H9 (cell line): ENCODE results near the gene AZGP1. TPM values are rescaled to one million over a fixed set of nuclear protein-coding genes. Genes with fewer than 3 reads are reported as not detected.
A peak's percentile ranks its signal among the peaks of the same experiment; 100 is the strongest.

Experiments used
- DNase-seq: peaks from one replicate; pipeline ENCODE4 v3.0.0-alpha.2; 2017
- H2AFZ ChIP-seq: one replicate; pipeline ENCODE4 v1.6.1; 2013; ENCODE audit warnings: mild to moderate bottlenecking, low read length, control low read depth, moderate library complexity
- H2AK5ac ChIP-seq: 2 replicates; pipeline ENCODE4 v1.6.1; 2013; ENCODE audit warnings: low read length, control low read depth, mixed read lengths; ENCODE audit not compliant: insufficient read length
- H2BK120ac ChIP-seq: one replicate; pipeline ENCODE4 v1.6.1; 2013; ENCODE audit warnings: low read depth, mild to moderate bottlenecking, low read length, control low read depth, inconsistent platforms; ENCODE audit not compliant: poor library complexity, severe bottlenecking
- H2BK12ac ChIP-seq: 2 replicates; pipeline ENCODE4 v1.6.1; 2013; ENCODE audit warnings: low read length, control low read depth, mixed read lengths, low read depth; ENCODE audit not compliant: insufficient read length
- H2BK15ac ChIP-seq: 2 replicates; pipeline ENCODE4 v1.6.1; 2013; ENCODE audit warnings: low read depth, low read length, control low read depth
- H2BK20ac ChIP-seq: one replicate; pipeline ENCODE4 v1.6.1; 2013; ENCODE audit warnings: low read depth, mild to moderate bottlenecking, low read length, control low read depth, inconsistent platforms; ENCODE audit not compliant: poor library complexity, severe bottlenecking
- H2BK5ac ChIP-seq: 2 replicates; pipeline ENCODE4 v1.6.1; 2013; ENCODE audit warnings: low read length, control low read depth, mixed read lengths; ENCODE audit not compliant: insufficient read length
- H3K14ac ChIP-seq: 2 replicates; pipeline ENCODE4 v1.6.1; 2013; ENCODE audit warnings: low read length, control low read depth; ENCODE audit not compliant: insufficient read depth
- H3K18ac ChIP-seq: 2 replicates; pipeline ENCODE4 v1.6.1; 2013; ENCODE audit warnings: low read depth, mild to moderate bottlenecking, mixed read lengths, low read length, control low read depth; ENCODE audit not compliant: insufficient read length
- H3K23ac ChIP-seq: 2 replicates; pipeline ENCODE4 v1.6.1; 2013; ENCODE audit warnings: low read length, control low read depth, mixed read lengths, low read depth; ENCODE audit not compliant: insufficient read length
- H3K23me2 ChIP-seq: 2 replicates; pipeline ENCODE4 v1.6.1; 2013; ENCODE audit warnings: low read depth, mild to moderate bottlenecking, mixed read lengths, low read length, control low read depth; ENCODE audit not compliant: insufficient read length, poor library complexity, severe bottlenecking
- H3K27ac ChIP-seq: 2 replicates; pipeline ENCODE4 v1.5.1; 2013; ENCODE audit warnings: low read length, control low read depth, mixed read lengths, low read depth; ENCODE audit not compliant: insufficient read length
- H3K27me3 ChIP-seq: 2 replicates; pipeline ENCODE4 v1.6.1; 2013; ENCODE audit warnings: low read length, control low read depth, inconsistent platforms; ENCODE audit not compliant: insufficient read depth
- H3K4ac ChIP-seq: 2 replicates; pipeline ENCODE4 v1.6.1; 2013; ENCODE audit warnings: low read depth, mild to moderate bottlenecking, control low read depth, inconsistent platforms, low read length, moderate library complexity
- H3K4me1 ChIP-seq: 2 replicates; pipeline ENCODE4 v1.6.1; 2013; ENCODE audit warnings: low read length, control low read depth, inconsistent platforms; ENCODE audit not compliant: insufficient read depth
- H3K4me2 ChIP-seq: 2 replicates; pipeline ENCODE4 v1.6.1; 2013; ENCODE audit warnings: low read length, control low read depth, mixed read lengths; ENCODE audit not compliant: insufficient read length, insufficient read depth
- H3K56ac ChIP-seq: 2 replicates; pipeline ENCODE4 v1.6.1; 2013; ENCODE audit warnings: low read depth, mild to moderate bottlenecking, mixed read lengths, low read length, control low read depth; ENCODE audit not compliant: insufficient read length
- H3K79me1 ChIP-seq: 2 replicates; pipeline ENCODE4 v1.6.1; 2013; ENCODE audit warnings: low read depth, mild to moderate bottlenecking, moderate library complexity, low read length, control low read depth, inconsistent platforms; ENCODE audit not compliant: insufficient read depth, poor library complexity, severe bottlenecking
- H3K79me2 ChIP-seq: 2 replicates; pipeline ENCODE4 v1.6.1; 2013; ENCODE audit warnings: low read length, control low read depth, inconsistent platforms; ENCODE audit not compliant: insufficient read depth
- H3K9ac ChIP-seq: 2 replicates; pipeline ENCODE4 v1.6.1; 2013; ENCODE audit warnings: low read length, control low read depth, mixed read lengths; ENCODE audit not compliant: insufficient read length; ENCODE audit errors: extremely low read depth
- H3K9me3 ChIP-seq: one replicate; pipeline ENCODE4 v1.6.1; 2013; ENCODE audit warnings: low read depth, low read length, inconsistent platforms; ENCODE audit not compliant: control insufficient read depth
- H3T11ph ChIP-seq: one replicate; pipeline ENCODE4 v1.6.1; 2013; ENCODE audit warnings: mild to moderate bottlenecking, low read length, control low read depth, inconsistent platforms
- H4K20me1 ChIP-seq: one replicate; pipeline ENCODE4 v1.6.1; 2013; ENCODE audit not compliant: control insufficient read depth, insufficient read length, insufficient read depth
- H4K5ac ChIP-seq: 2 replicates; pipeline ENCODE4 v1.6.1; 2013; ENCODE audit warnings: low read depth, mild to moderate bottlenecking, mixed read lengths, low read length, control low read depth; ENCODE audit not compliant: insufficient read length
- H4K8ac ChIP-seq: replicated peaks from 2 replicates; pipeline ENCODE4 v1.6.1; 2013; ENCODE audit warnings: low read length, control low read depth, mixed read lengths, low read depth; ENCODE audit not compliant: insufficient read length
- H4K91ac ChIP-seq: 2 replicates; pipeline ENCODE4 v1.6.1; 2013; ENCODE audit warnings: low read depth, mild to moderate bottlenecking, moderate library complexity, mixed read lengths, low read length, control low read depth; ENCODE audit not compliant: insufficient read length
- H3K27ac Mint-ChIP-seq, 3 experiments: 2 replicates in 2 of 3; 3 replicates in 1 of 3; pipeline ENCODE4 v1.8.0; 2020 to 2021; ENCODE audit warnings: mixed read lengths in 3 of 3, mild to moderate bottlenecking in 1 of 3, moderate library complexity in 1 of 3
- H3K27me3 Mint-ChIP-seq: 2 replicates; pipeline ENCODE4 v1.8.0; 2021; ENCODE audit warnings: low read depth, mild to moderate bottlenecking, moderate library complexity, mixed read lengths
- H3K36me3 Mint-ChIP-seq, 3 experiments: 2 replicates in 2 of 3; 3 replicates in 1 of 3; pipeline ENCODE4 v1.8.0; 2020 to 2021; ENCODE audit warnings: low read depth in 3 of 3, mixed read lengths in 3 of 3; ENCODE audit not compliant: insufficient read depth in 1 of 3
- H3K4me1 Mint-ChIP-seq, 2 experiments: 2 replicates each; pipeline ENCODE4 v1.8.0; 2020; ENCODE audit warnings: mixed read lengths in 2 of 2
- H3K4me3 Mint-ChIP-seq, 2 experiments: 2 replicates in 1 of 2; 3 replicates in 1 of 2; pipeline ENCODE4 v1.8.0; 2020 to 2021; ENCODE audit warnings: mild to moderate bottlenecking in 2 of 2, mixed read lengths in 2 of 2, moderate library complexity in 1 of 2
- H3K9me3 Mint-ChIP-seq, 2 experiments: 2 replicates in 1 of 2; 3 replicates in 1 of 2; pipeline ENCODE4 v1.8.0; 2020; ENCODE audit warnings: mild to moderate bottlenecking in 2 of 2, mixed read lengths in 2 of 2, moderate library complexity in 1 of 2
- WGBS: extraction: QIAGEN DNeasy Blood & Tissue Kit; methylation state at CpG from one replicate; pipeline ENCODE4 v1.1.7; 2013; ENCODE audit warnings: missing lambda C conversion rate, low lambda C conversion rate, mixed read lengths; ENCODE audit not compliant: insufficient read length; ENCODE audit errors: extremely low coverage; 5-methylcytosine and 5-hydroxymethylcytosine counted together
- total RNA-seq: library from RNA; stranded (reverse); gene quantifications from 2 replicates; pipeline ENCODE4 v1.2.1, GENCODE V29; 2021
- TF ChIP-seq, protein P1 (sequence below): fragments of 200-600 bp; sonication (generic); conservative IDR thresholded peaks from 3 replicates; pipeline ENCODE4 v1.8.0; 2021; ENCODE audit warnings: antibody characterized with exemption, mild to moderate bottlenecking

AZGP1 gene
- total RNA-seq, 1 experiment from 2014 or later: not detected

DNA sequence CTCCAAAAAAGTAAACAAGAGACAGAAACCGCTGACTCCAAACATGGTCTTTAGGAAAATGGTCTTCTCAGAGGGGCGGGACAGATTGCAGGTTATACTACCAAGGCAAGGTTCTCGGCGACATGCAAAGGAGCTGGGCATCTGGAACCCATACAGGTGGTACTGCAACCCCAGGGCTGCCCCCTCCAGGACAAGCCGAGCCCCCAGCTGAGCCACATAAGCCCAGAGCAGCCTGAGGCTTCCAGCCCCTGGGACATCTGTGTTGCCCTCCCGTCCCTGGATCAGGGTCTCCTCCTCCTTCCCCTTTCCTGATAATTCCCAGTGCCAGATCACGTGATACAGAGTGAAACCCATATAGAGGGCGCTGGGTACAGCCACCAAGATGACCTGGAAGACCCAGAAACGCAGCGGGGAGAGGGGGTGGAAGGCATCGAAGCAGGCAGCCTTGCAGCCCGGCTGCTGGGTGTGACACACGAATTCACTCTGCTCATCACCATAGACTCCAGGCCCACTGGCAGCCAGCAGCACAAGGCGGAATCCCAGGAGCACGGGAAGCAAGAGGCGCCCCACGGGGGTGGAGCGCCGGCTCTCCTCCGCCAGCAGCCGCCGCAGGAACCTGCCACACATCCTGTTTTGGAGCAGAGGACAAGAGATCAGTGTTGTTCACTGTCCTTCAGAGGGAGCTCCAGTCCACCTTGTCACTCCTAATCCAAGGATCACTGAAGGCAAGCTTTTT, 46.7 kb downstream of the AZGP1 start, which contains the start of gene GJC3:
TSS of gene GJC3 (minus strand) at position 627 of the 736 bp plus-strand sequence. CDS start at position 627, 0 bp downstream.
- H3K18ac ChIP-seq: peak within 1 kb of the TSS; percentile 44
- peak within 1 kb of the TSS; percentile 21 for H3K4me2 ChIP-seq
- H3K27me3 ChIP-seq: no peaks in the 10 kb centered on the region
- peaks cover 32 to 35% of the 10 kb centered on the region in 2 experiments for H3K4me1 Mint-ChIP-seq
- H3T11ph ChIP-seq: no peak within 1 kb of the TSS
- TF ChIP-seq, protein P1, sequence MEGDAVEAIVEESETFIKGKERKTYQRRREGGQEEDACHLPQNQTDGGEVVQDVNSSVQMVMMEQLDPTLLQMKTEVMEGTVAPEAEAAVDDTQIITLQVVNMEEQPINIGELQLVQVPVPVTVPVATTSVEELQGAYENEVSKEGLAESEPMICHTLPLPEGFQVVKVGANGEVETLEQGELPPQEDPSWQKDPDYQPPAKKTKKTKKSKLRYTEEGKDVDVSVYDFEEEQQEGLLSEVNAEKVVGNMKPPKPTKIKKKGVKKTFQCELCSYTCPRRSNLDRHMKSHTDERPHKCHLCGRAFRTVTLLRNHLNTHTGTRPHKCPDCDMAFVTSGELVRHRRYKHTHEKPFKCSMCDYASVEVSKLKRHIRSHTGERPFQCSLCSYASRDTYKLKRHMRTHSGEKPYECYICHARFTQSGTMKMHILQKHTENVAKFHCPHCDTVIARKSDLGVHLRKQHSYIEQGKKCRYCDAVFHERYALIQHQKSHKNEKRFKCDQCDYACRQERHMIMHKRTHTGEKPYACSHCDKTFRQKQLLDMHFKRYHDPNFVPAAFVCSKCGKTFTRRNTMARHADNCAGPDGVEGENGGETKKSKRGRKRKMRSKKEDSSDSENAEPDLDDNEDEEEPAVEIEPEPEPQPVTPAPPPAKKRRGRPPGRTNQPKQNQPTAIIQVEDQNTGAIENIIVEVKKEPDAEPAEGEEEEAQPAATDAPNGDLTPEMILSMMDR: peak; percentile 68
- H3K4me3 Mint-ChIP-seq: peak within 1 kb of the TSS; percentile 52 to 75
- peak within 1 kb of the TSS; percentile 16 for H2BK12ac ChIP-seq
- peak within 1 kb of the TSS in 2 of 3 experiments; percentile 73 to 92; a peak in 3 of 7 replicates for H3K27ac Mint-ChIP-seq
- no peak within 1 kb of the TSS for H3K9ac ChIP-seq
- H4K20me1 ChIP-seq: no peaks in the 10 kb centered on the region
- H3K23ac ChIP-seq: no peak within 1 kb of the TSS
- H2BK15ac ChIP-seq: no peak within 1 kb of the TSS
- H3K27ac ChIP-seq: no peak within 1 kb of the TSS
- H2BK5ac ChIP-seq: no peak within 1 kb of the TSS
- H3K79me2 ChIP-seq: no peaks in the 10 kb centered on the region
- no peak within 1 kb of the TSS for H2AFZ ChIP-seq
- H4K5ac ChIP-seq: no peak within 1 kb of the TSS
- no peak within 1 kb of the TSS for H4K91ac ChIP-seq
- H3K4ac ChIP-seq: no peak within 1 kb of the TSS
- DNase-seq: peak; percentile 81
- H2BK120ac ChIP-seq: no peak within 1 kb of the TSS
- H3K9me3 Mint-ChIP-seq: no peaks in the 10 kb centered on the region
- no peaks in the 10 kb centered on the region for H3K9me3 ChIP-seq
- no peaks in the 10 kb centered on the region; the same call in 1 of the 2 replicates for H3K4me1 ChIP-seq
- peaks cover 0 to 9% (median 3%) of the 10 kb centered on the region in 3 experiments; a peak in 4 of 7 replicates for H3K36me3 Mint-ChIP-seq
- no peak within 1 kb of the TSS for H3K56ac ChIP-seq
- no peak within 1 kb of the TSS for H4K8ac ChIP-seq
- no peak within 1 kb of the TSS for H2AK5ac ChIP-seq
- no CpG with 5 or more reads among the region's 22 CpGs for WGBS
- H2BK20ac ChIP-seq: no peak within 1 kb of the TSS
- H3K23me2 ChIP-seq: peaks cover 4% of the 10 kb centered on the region
- peaks cover 16% of the 10 kb centered on the region for H3K27me3 Mint-ChIP-seq
- 0 out of 2 replicates have a peak within 1 kb of the TSS, but pooled peaks have one; percentile 53 for H3K14ac ChIP-seq
- no peaks in the 10 kb centered on the region for H3K79me1 ChIP-seq
